ENCODE results near the gene STARD10.
A peak's percentile ranks its signal among the peaks of the same experiment; 100 is the strongest.
"Not testable (repeated sequence)": the region's sequence is repeated elsewhere in the genome, so short reads cannot be mapped to it uniquely, and the experiment has no call there.

STARD10 gene

GRCh38 chr11:72826191-72826941 lies 32.5 kb upstream of the STARD10 start:
- no peak for DNase-seq

GRCh38 chr11:72825661-72826060 lies 31.8 kb upstream of the STARD10 start:
- no peak for DNase-seq

- no peak for DNase-seq
Observed at GRCh38 chr11:72824811-72825505, 31.1 kb upstream of the STARD10 start.

- no peak for DNase-seq
Observed at GRCh38 chr11:72824020-72824419, 30.2 kb upstream of the STARD10 start.

GRCh38 chr11:72823105-72823804 lies 29.4 kb upstream of the STARD10 start:
- no peak for DNase-seq

- peak; percentile 71 to 98 for DNase-seq
Observed at GRCh38 chr11:72821920-72822799, 28.3 kb upstream of the STARD10 start.

- DNase-seq: no peak
Observed at GRCh38 chr11:72821221-72821919, 27.5 kb upstream of the STARD10 start.

- no peak for DNase-seq
Observed at GRCh38 chr11:72820439-72821139, 26.7 kb upstream of the STARD10 start.

GRCh38 chr11:72818971-72819370 lies 25.1 kb upstream of the STARD10 start:
- DNase-seq: no peak

GRCh38 chr11:72817966-72818365 lies 24.1 kb upstream of the STARD10 start:
- no peak for DNase-seq

GRCh38 chr11:72816404-72816990 lies 22.6 kb upstream of the STARD10 start:
- DNase-seq: no peak

GRCh38 chr11:72815110-72815618 lies 21.3 kb upstream of the STARD10 start:
- no peak for DNase-seq

- DNase-seq: peak; percentile 79 to 89
Observed at GRCh38 chr11:72814286-72815109, 20.7 kb upstream of the STARD10 start, which contains the start of gene ATG16L2. TSS of gene ATG16L2 (plus strand) at chr11:72814411. CDS start at chr11:72814446, 35 bp downstream.

GRCh38 chr11:72813740-72814285 lies 20.0 kb upstream of the STARD10 start:
- DNase-seq: peak; percentile 79 to 89

- peak; percentile 50 to 72 for DNase-seq
Observed at GRCh38 chr11:72812967-72813739, 19.3 kb upstream of the STARD10 start.

- no peak for DNase-seq
Observed at GRCh38 chr11:72812604-72812966, 18.7 kb upstream of the STARD10 start.

- DNase-seq: not testable (repeated sequence)
Observed at GRCh38 chr11:72811686-72812085, 17.8 kb upstream of the STARD10 start.

GRCh38 chr11:72808331-72808798 lies 14.5 kb upstream of the STARD10 start:
- no peak for DNase-seq

GRCh38 chr11:72807792-72808191 lies 13.9 kb upstream of the STARD10 start:
- DNase-seq: no peak

All from NCI-H446 (cell line).